ENCODE results near the gene MYBPC2. TPM values are rescaled to one million over a fixed set of nuclear protein-coding genes. Genes with fewer than 3 reads are reported as not detected.

MYBPC2 gene
- total and polyA plus RNA-seq, 2 donors (not counting 3 experiments of a cell fraction or from before 2014, with no cell fraction given) = 0.03 TPM; not detected in 1

GRCh38 chr19:50480281-50481111 is 47.8 kb downstream of the MYBPC2 start:
- dilution Hi-C loops (cut with MboI; ENCODE audit: extremely low pct_ligation_motif_present, low sequenced_read_pairs) (no loop called here), intact Hi-C loops (cut with micrococcal nuclease) (no loop called here)
- Histone ChIP-seq H3K4me2 (ENCODE audit: insufficient read depth, low read length) (no peak overlapping the region), H3K4me3 (replicated peaks in 1 of 3; ENCODE audit: insufficient read depth in 1 of 3, low read depth in 1 of 3, low read length in 3 of 3) (no peak overlapping the region), H3K9me1 (replicated peaks; ENCODE audit: control insufficient read depth, extremely low read depth, insufficient read depth, low read length) (no peaks in the 10 kb centered on the region), H2AFZ (ENCODE audit: low read depth, low read length) (no peak overlapping the region), H3K27ac (ENCODE audit: insufficient read depth, low read depth, low read length) (no peak overlapping the region), H3K79me2 (ENCODE audit: control insufficient read depth, insufficient read depth, low read length) (peaks cover 7% of the 10 kb centered on the region), H3K4me1 (ENCODE audit: control insufficient read depth, extremely low read depth, insufficient read depth, low read length) (peaks cover 7% of the 10 kb centered on the region), H3K27me3 (ENCODE audit: control insufficient read depth in 2 of 2, insufficient read depth in 2 of 2, low read length in 2 of 2) (no peaks in the 10 kb centered on the region), H3K9ac (replicated peaks; ENCODE audit: extremely low read depth, insufficient read depth, low read length) (no peak overlapping the region), H4K20me1 (replicated peaks; ENCODE audit: control insufficient read depth, extremely low read depth, insufficient read depth, low read length) (no peaks in the 10 kb centered on the region), H3K9me3 (replicated peaks; ENCODE audit: control insufficient read depth, insufficient read depth, low read length) (no peaks in the 10 kb centered on the region), H3K36me3 (ENCODE audit: control insufficient read depth in 2 of 2, extremely low read depth in 1 of 2, insufficient read depth in 2 of 2, low read length in 2 of 2) (peaks cover 0 to 32% of the 10 kb centered on the region in 2 experiments)
- FAIRE-seq (no peak), DNase-seq (ENCODE audit: low read depth, low spot score) (no peak)
- BruUV-seq (replicated peaks) = no TSS peak
- CTCF ChIA-PET = interaction anchor here (1.6 kb wide), 1 partner anchor 123 kb away, joined by 4 read pairs; no protein-coding TSS in a partner anchor
- POLR2A ChIA-PET = no interaction called here
- TF ChIP-seq MAX (IDR thresholded peaks at IDR 0.05; ENCODE audit: insufficient read depth, insufficient read length) = no peak
- TF ChIP-seq MYC (IDR thresholded peaks at IDR 0.05; ENCODE audit: low read depth, low read length) = no peak
- no peak for TF ChIP-seq POLR2AphosphoS5 (IDR thresholded peaks at IDR 0.05; ENCODE audit: insufficient read depth, low read depth, low read length)
- no peak for TF ChIP-seq EZH2 (IDR thresholded peaks at IDR 0.05; ENCODE audit: borderline replicate concordance, low read depth, low read length, severe bottlenecking)
- no peak for TF ChIP-seq FOS (IDR thresholded peaks at IDR 0.05; ENCODE audit: borderline replicate concordance, insufficient read depth, low read length)
- TF ChIP-seq POLR2A (IDR thresholded peaks at IDR 0.05; ENCODE audit: low read depth, low read length) = no peak
- TF ChIP-seq GATA2 (IDR thresholded peaks at IDR 0.05; ENCODE audit: insufficient read depth, insufficient read length, low read depth, low read length) = no peak
- no peak for TF ChIP-seq JUN (IDR thresholded peaks at IDR 0.05; ENCODE audit: borderline replicate concordance, insufficient read depth, insufficient read length, low read depth)
